Endothelial cell of umbilical vein (primary cell): ENCODE measurements around the gene KREMEN1.

ENCODE experiments used
- TF ChIP-seq, protein P1 (sequence below), 2 donors: IDR thresholded peaks; 1 replicate in 1 of 2; 2 replicates in 1 of 2; pipeline ENCODE4 v1.5.1; 2011; ENCODE audit warnings: low read length in 2 of 2, mild to moderate bottlenecking in 2 of 2, moderate library complexity in 2 of 2, control low read depth in 1 of 2, inconsistent platforms in 1 of 2, low read depth in 1 of 2; ENCODE audit not compliant: insufficient read depth in 1 of 2; ENCODE audit errors: extremely low read depth in 1 of 2
- TF ChIP-seq, protein P2 (sequence below): IDR thresholded peaks from 2 replicates; pipeline ENCODE4 v1.6.1; 2011; ENCODE audit not compliant: insufficient read depth, insufficient read length

DNA sequence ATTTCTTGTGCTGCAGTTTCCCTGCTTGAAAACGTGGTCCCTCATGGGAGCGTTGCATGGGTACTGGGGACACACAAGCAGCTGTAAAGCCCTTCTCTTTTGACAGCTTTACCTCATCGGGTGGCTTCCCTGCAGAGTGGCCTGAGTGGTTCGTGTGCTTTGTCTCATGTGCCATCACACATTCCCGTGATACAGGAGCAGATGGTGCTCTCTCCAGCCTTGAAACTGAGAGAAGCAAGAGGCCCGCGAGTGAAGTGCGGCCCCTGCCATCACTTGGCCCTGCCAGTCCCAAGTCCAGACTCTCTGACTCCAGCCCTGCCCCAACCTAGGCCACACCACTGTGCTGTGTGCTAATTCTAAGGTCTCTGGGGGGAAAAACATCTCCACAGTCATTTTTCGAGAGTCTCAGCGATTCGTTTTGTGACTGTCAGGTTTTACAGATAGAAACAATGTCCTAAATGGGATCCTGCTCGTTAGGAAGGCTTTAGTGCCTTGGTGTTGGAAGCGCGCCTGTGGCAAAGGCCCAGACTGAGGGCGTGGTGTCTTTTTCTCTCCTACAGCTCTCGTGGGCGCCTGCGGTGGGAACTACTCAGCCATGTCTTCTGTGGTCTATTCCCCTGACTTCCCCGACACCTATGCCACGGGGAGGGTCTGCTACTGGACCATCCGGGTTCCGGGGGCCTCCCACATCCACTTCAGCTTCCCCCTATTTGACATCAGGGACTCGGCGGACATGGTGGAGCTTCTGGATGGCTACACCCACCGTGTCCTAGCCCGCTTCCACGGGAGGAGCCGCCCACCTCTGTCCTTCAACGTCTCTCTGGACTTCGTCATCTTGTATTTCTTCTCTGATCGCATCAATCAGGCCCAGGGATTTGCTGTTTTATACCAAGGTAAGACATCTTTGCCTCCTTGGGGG, 64.2 kb downstream of the KREMEN1 start:
- TF ChIP-seq, protein P1, sequence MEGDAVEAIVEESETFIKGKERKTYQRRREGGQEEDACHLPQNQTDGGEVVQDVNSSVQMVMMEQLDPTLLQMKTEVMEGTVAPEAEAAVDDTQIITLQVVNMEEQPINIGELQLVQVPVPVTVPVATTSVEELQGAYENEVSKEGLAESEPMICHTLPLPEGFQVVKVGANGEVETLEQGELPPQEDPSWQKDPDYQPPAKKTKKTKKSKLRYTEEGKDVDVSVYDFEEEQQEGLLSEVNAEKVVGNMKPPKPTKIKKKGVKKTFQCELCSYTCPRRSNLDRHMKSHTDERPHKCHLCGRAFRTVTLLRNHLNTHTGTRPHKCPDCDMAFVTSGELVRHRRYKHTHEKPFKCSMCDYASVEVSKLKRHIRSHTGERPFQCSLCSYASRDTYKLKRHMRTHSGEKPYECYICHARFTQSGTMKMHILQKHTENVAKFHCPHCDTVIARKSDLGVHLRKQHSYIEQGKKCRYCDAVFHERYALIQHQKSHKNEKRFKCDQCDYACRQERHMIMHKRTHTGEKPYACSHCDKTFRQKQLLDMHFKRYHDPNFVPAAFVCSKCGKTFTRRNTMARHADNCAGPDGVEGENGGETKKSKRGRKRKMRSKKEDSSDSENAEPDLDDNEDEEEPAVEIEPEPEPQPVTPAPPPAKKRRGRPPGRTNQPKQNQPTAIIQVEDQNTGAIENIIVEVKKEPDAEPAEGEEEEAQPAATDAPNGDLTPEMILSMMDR (IDR thresholded peaks at IDR 0.05; ENCODE audit: extremely low read depth in 1 of 2, insufficient read depth in 1 of 2, low read depth in 1 of 2, low read length in 2 of 2): no peak
- TF ChIP-seq, protein P2, sequence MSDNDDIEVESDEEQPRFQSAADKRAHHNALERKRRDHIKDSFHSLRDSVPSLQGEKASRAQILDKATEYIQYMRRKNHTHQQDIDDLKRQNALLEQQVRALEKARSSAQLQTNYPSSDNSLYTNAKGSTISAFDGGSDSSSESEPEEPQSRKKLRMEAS: no peak
